HG02870 (cell line): ENCODE measurements around the gene PGRMC2.

Experiments used
- ATAC-seq: cut with Tn5 transposase; IDR thresholded peaks from one replicate; pipeline ENCODE4 v1.9.1; 2021; ENCODE audit warnings: mild to moderate bottlenecking, moderate library complexity; ENCODE audit not compliant: unreplicated experiment

The PGRMC2 gene

DNA sequence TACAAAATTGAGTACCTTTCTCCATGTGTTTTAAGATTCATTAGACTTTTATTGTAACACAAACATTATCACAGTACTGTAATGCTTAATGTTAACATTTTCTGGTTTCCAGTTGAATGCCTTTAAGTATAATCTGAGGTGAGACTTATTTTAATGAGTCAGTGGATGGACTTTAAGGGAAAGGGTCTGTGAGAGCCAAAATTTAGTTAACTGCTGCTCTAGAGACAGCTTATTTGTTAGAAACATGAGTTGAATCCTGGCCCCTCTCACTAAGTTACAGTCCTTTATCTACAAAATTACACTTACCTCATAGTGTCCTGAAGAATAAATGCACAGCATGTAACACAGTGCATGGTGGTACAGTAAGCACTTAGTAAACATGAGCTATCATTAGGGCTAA lies 66.0 kb downstream of the PGRMC2 start:
- no peak for ATAC-seq

DNA sequence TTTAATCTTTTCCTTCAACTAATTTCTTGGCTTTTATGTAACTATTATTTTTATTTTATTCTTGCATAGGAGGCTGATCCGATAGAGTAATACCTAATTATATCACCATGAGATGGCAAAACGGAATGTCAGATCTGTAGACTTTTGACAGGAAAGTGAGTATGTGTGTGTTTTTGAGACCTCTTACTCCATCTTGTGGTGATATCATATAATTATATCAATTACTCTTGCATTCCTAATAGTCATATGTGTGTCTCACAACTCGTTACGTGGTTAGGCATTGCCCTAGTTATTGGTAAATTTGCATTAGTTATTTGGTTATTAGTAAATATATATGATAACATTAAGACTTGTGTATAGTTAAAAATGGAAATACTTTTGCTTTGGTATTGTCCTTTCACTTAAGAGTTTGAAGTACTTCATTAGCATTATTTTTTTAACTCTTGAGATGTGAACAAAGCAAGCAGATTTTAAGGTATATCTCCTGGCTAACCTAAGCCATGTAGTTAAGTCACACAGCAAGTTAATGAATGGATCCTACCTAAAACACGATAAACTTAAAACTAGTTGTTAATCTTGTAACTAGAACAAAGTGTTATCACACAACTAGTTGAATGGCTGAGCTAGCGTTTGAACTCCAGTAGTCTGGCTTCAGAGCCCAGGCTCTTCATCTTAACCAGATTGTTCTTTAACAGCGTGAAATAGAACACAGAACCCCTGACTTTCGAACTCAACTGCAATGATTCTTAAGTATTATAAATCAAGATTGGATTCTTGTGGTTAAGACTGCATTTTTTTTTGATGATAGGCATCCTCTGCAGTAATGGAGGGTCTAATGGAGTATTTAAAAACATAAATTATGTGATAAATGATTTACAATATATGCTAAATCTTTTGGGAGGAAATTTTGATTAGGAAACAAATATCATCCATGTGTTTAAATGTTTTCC lies 67.1 kb downstream of the PGRMC2 start:
- peak; percentile 48 for ATAC-seq
